Kidney epithelial cell (primary cell): Measurements from ENCODE around the gene SIGLEC9. TPM values are rescaled to one million over a fixed set of nuclear protein-coding genes. Genes with fewer than 3 reads are reported as not detected.

ENCODE experiments used
- DNase-seq: peaks from one replicate; pipeline ENCODE4 v3.0.0-alpha.2; 2010; ENCODE audit warnings: low read depth
- H3K27me3 ChIP-seq: 2 replicates; pipeline ENCODE4 v1.6.0; 2011; ENCODE audit warnings: low read length; ENCODE audit not compliant: control insufficient read depth, insufficient read depth
- H3K36me3 ChIP-seq: 2 replicates; pipeline ENCODE4 v1.5.1; 2011; ENCODE audit warnings: low read length; ENCODE audit not compliant: control insufficient read depth, insufficient read depth
- H3K4me3 ChIP-seq: 2 replicates; pipeline ENCODE4 v1.5.1; 2011; ENCODE audit warnings: low read depth, mild to moderate bottlenecking, control low read depth, low read length
- CTCF ChIP-seq: IDR thresholded peaks from 2 replicates; pipeline ENCODE4 v1.5.1; 2011; ENCODE audit warnings: mild to moderate bottlenecking, moderate library complexity, low read length, control low read depth, inconsistent platforms; ENCODE audit not compliant: insufficient read depth, poor library complexity, severe bottlenecking
- total RNA-seq: library from RNA; depleted of rRNA; stranded (reverse); fragments of >200 nt; gene quantifications from 2 replicates; pipeline ENCODE4 v1.2.3, GENCODE V29; 2015

SIGLEC9 gene
- total RNA-seq, 1 donor from 2014 or later: 0.13 TPM

GRCh38 chr19:51124216-51124615 lies 490 bp upstream of the SIGLEC9 start:
- Histone ChIP-seq H3K36me3 (no peaks in the 10 kb centered on the region), H3K4me3 (no peak overlapping the region), H3K27me3 (no peaks in the 10 kb centered on the region)
- DNase-seq: no peak
- TF ChIP-seq CTCF: no peak

GRCh38 chr19:51125421-51126075 lies 842 bp downstream of the SIGLEC9 start:
- Histone ChIP-seq H3K27me3 (no peaks in the 10 kb centered on the region), H3K36me3 (no peaks in the 10 kb centered on the region), H3K4me3 (no peak overlapping the region)
- DNase-seq: no peak
- TF ChIP-seq CTCF: no peak

- Histone ChIP-seq H3K27me3 (no peaks in the 10 kb centered on the region), H3K36me3 (no peaks in the 10 kb centered on the region), H3K4me3 (no peak overlapping the region)
Measured at GRCh38 chr19:51127032-51127431, 2.3 kb downstream of the SIGLEC9 start.

GRCh38 chr19:51127755-51128154 lies 3.0 kb downstream of the SIGLEC9 start:
- no peak for TF ChIP-seq CTCF
- no peaks in the 10 kb centered on the region for H3K27me3 ChIP-seq
- DNase-seq: no peak
- no peak overlapping the region for H3K4me3 ChIP-seq
- no peaks in the 10 kb centered on the region for H3K36me3 ChIP-seq

More at GRCh38 chr19:51127032-51127431, 2.3 kb downstream of the SIGLEC9 start:
- no peak for DNase-seq
- no peak for TF ChIP-seq CTCF

GRCh38 chr19:51128227-51128626 lies 3.5 kb downstream of the SIGLEC9 start:
- no peak for TF ChIP-seq CTCF
- H3K36me3 ChIP-seq: no peaks in the 10 kb centered on the region
- H3K27me3 ChIP-seq: no peaks in the 10 kb centered on the region
- DNase-seq: no peak
- H3K4me3 ChIP-seq: no peak overlapping the region

GRCh38 chr19:51129716-51130115 lies 5.0 kb downstream of the SIGLEC9 start:
- no peak for DNase-seq
- Histone ChIP-seq H3K4me3 (no peak overlapping the region), H3K27me3 (no peaks in the 10 kb centered on the region), H3K36me3 (no peaks in the 10 kb centered on the region)
- TF ChIP-seq CTCF: no peak
